HepG2 (cell line): ENCODE data around the gene MRPL50. TPM values are rescaled to one million over a fixed set of nuclear protein-coding genes. Genes with fewer than 3 reads are reported as not detected.

ENCODE experiments used
- ARID4A ChIP-seq: sonication (generic); formaldehyde crosslinking; IDR thresholded peaks from 2 replicates; pipeline ENCODE4 v1.5.0; 2020; ENCODE audit warnings: mild to moderate bottlenecking, missing genetic modification reagents, borderline replicate concordance
- CHD2 ChIP-seq: IDR thresholded peaks from 2 replicates; pipeline ENCODE4 v1.6.1; 2011; ENCODE audit warnings: low read depth, low read length, improper control_type of control experiment
- ETS1 ChIP-seq: sonication (generic); formaldehyde crosslinking; IDR thresholded peaks from 2 replicates; pipeline ENCODE4 v1.4.0; 2020; ENCODE audit warnings: missing genetic modification reagents
- FOXM1 ChIP-seq: sonication (generic); formaldehyde crosslinking; IDR thresholded peaks from 2 replicates; pipeline ENCODE4 v1.5.0; 2020; ENCODE audit warnings: missing genetic modification reagents
- HMGA1 ChIP-seq: sonication (generic); formaldehyde crosslinking; conservative IDR thresholded peaks from 2 replicates; pipeline ENCODE4 v1.4.0; 2020; ENCODE audit warnings: missing genetic modification reagents
- IKZF1 ChIP-seq: fragments of 450-650 bp; IDR thresholded peaks from 2 replicates; pipeline ENCODE4 v1.7.1; 2016
- IKZF5 ChIP-seq: IDR thresholded peaks from 2 replicates; pipeline ENCODE4 v1.6.1; 2018; ENCODE audit warnings: missing genetic modification reagents, mild to moderate bottlenecking, missing compliant biosample characterization
- MAFK ChIP-seq, 2 experiments: IDR thresholded peaks in 1 of 2; conservative IDR thresholded peaks in 1 of 2; 2 replicates each; pipeline ENCODE4 v1.6.1; 2011; ENCODE audit warnings: improper control_type of control experiment in 2 of 2, low read length in 2 of 2
- MEF2D ChIP-seq: sonication (generic); formaldehyde crosslinking; IDR thresholded peaks from 2 replicates; pipeline ENCODE4 v1.5.1; 2020; ENCODE audit warnings: mild to moderate bottlenecking, missing genetic modification reagents
- PRPF4 ChIP-seq: fragments of 200-400 bp; formaldehyde crosslinking; IDR thresholded peaks from 2 replicates; pipeline ENCODE4 v1.6.1; 2016; ENCODE audit warnings: low read length, low read depth; ENCODE audit not compliant: poor library complexity, severe bottlenecking
- ZBTB42 ChIP-seq: sonication (generic); formaldehyde crosslinking; IDR thresholded peaks from 2 replicates; pipeline ENCODE4 v1.5.0; 2020; ENCODE audit warnings: mild to moderate bottlenecking, missing genetic modification reagents
- ZFP1 ChIP-seq: IDR thresholded peaks from 2 replicates; pipeline ENCODE4 v1.6.1; 2016
- ZNF12 ChIP-seq: sonication (generic); formaldehyde crosslinking; IDR thresholded peaks from 2 replicates; pipeline ENCODE4 v1.5.0; 2020; ENCODE audit warnings: missing genetic modification reagents
- ZNF253 ChIP-seq: sonication (generic); formaldehyde crosslinking; IDR thresholded peaks from 2 replicates; pipeline ENCODE4 v1.8.0; 2022; ENCODE audit warnings: mild to moderate bottlenecking, missing genetic modification reagents, borderline replicate concordance
- ZNF441 ChIP-seq: sonication (generic); formaldehyde crosslinking; IDR thresholded peaks from 2 replicates; pipeline ENCODE4 v1.7.0; 2021; ENCODE audit warnings: missing genetic modification reagents, borderline replicate concordance
- ZNF484 ChIP-seq: sonication (generic); formaldehyde crosslinking; IDR thresholded peaks from 2 replicates; pipeline ENCODE4 v1.5.1; 2020; ENCODE audit warnings: mild to moderate bottlenecking, low read depth, missing genetic modification reagents, borderline replicate concordance
- ZNF563 ChIP-seq: sonication (generic); formaldehyde crosslinking; IDR thresholded peaks from 2 replicates; pipeline ENCODE4 v1.8.0; 2022; ENCODE audit warnings: mild to moderate bottlenecking, moderate library complexity, missing genetic modification reagents
- ZNF569 ChIP-seq: sonication (generic); formaldehyde crosslinking; IDR thresholded peaks from 2 replicates; pipeline ENCODE4 v1.5.0; 2020; ENCODE audit warnings: mild to moderate bottlenecking, missing genetic modification reagents, moderate library complexity, borderline replicate concordance
- ZNF7 ChIP-seq: IDR thresholded peaks from 2 replicates; pipeline ENCODE4 v1.6.1; 2016; ENCODE audit warnings: missing biosample characterization, missing genetic modification reagents
- ZNF776 ChIP-seq: sonication (generic); formaldehyde crosslinking; IDR thresholded peaks from 2 replicates; pipeline ENCODE4 v1.4.0; 2020; ENCODE audit warnings: mild to moderate bottlenecking, missing genetic modification reagents
- ZSCAN21 ChIP-seq: sonication (generic); formaldehyde crosslinking; IDR thresholded peaks from 2 replicates; pipeline ENCODE4 v1.8.0; 2022; ENCODE audit warnings: mild to moderate bottlenecking, missing genetic modification reagents, moderate library complexity, borderline replicate concordance
- polyA plus RNA-seq, 8 experiments: library from polyadenylated mRNA; depleted of rRNA in 3 of 8; stranded (reverse) in 7 of 8; unstranded in 1 of 8; fragments of >200 nt; fragmentation: Illumina TruSeq in 4 of 8; extraction: Trizol in 4 of 8; gene quantifications; 2 replicates each; pipeline versions ENCODE4 v1.2.1 to v1.2.3, GENCODE V29; 2011 to 2016; ENCODE audit warnings: low read depth in 4 of 8, missing spikeins in 1 of 8, mixed read lengths in 1 of 8; ENCODE audit not compliant: insufficient read depth in 1 of 8
- total RNA-seq, 5 experiments: library from RNA; depleted of rRNA; stranded (reverse); fragments of >200 nt; fragmentation: Illumina TruSeq; extraction: Trizol; gene quantifications; 2 replicates each; pipeline ENCODE4 v1.2.3, GENCODE V29; 2016; ENCODE audit warnings: low read depth in 1 of 5
- TF ChIP-seq, protein P1 (sequence below): sonication (generic); formaldehyde crosslinking; IDR thresholded peaks from 2 replicates; pipeline ENCODE4 v1.4.0; 2020; ENCODE audit warnings: low read depth, mild to moderate bottlenecking, missing genetic modification reagents

The MRPL50 gene
- total and polyA plus RNA-seq, 2 of the 13 experiments (the other 11 are each of a cell fraction or from before 2014, with no cell fraction given) = 37.1 to 70.0 TPM

DNA sequence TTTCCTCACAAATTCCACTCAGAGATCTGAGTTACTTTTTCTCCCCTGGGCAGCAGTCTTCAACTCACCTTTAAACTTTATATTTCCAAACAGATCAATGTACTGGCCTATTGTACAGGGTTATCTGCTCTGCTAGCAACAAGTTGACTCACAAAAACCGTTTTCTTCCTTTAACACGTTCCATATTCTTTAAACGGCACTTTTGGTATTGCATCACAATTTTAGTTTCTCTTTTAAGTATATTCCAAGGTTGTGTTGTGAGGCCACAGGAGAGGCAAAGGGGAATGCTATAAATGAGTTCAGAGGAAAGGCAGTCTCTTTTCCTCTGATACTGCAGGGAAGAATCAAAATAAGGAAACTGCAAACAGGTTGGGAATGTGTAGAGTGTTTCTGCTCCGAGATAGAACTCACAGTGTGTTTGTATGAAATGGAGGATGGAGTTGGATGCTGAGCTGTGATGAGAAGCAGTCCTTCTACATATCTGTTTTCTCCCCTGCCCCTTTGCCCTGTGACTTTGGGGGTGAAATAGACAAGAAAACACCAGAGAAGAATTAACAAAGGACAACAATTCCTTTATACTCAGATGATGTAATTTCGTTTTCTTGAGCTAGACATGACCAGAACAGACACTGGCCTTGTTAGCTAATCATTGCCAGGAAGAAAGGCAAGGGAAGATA, 47.1 kb upstream of the MRPL50 start (continued):
- TF ChIP-seq IKZF5 (CRISPR knock-in tag) (no peak), PRPF4 (no peak), ZNF7 (CRISPR knock-in tag) (no peak), ZNF253 (CRISPR knock-in tag) (no peak), ZNF776 (CRISPR knock-in tag) (no peak), ZFP1 (CRISPR knock-in tag) (no peak; the same call in 1 of the 2 replicates), CHD2 (no peak), ZNF484 (CRISPR knock-in tag) (no peak), MAFK (conservative IDR thresholded peaks at IDR 0.05 in 1 of 2, IDR thresholded peaks at IDR 0.05 in 1 of 2; ENCODE audit: low read length in 2 of 2) (no peak), MEF2D (CRISPR knock-in tag) (peak; percentile 87; the same call in 1 of the 2 replicates), ARID4A (CRISPR knock-in tag) (no peak), ZSCAN21 (CRISPR knock-in tag) (no peak), ZNF441 (CRISPR knock-in tag) (no peak), ZNF12 (CRISPR knock-in tag) (no peak), FOXM1 (CRISPR knock-in tag) (no peak), IKZF1 (no peak), HMGA1 (CRISPR knock-in tag) (no peak), ZNF563 (CRISPR knock-in tag) (no peak), ZBTB42 (CRISPR knock-in tag) (no peak), ETS1 (CRISPR knock-in tag) (no peak), ZNF569 (CRISPR knock-in tag) (no peak)
- TF ChIP-seq, protein P1, sequence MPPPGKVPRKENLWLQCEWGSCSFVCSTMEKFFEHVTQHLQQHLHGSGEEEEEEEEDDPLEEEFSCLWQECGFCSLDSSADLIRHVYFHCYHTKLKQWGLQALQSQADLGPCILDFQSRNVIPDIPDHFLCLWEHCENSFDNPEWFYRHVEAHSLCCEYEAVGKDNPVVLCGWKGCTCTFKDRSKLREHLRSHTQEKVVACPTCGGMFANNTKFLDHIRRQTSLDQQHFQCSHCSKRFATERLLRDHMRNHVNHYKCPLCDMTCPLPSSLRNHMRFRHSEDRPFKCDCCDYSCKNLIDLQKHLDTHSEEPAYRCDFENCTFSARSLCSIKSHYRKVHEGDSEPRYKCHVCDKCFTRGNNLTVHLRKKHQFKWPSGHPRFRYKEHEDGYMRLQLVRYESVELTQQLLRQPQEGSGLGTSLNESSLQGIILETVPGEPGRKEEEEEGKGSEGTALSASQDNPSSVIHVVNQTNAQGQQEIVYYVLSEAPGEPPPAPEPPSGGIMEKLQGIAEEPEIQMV (CRISPR knock-in tag) = no peak
